ENCODE measurements around the gene UBR4. TPM values are rescaled to one million over a fixed set of nuclear protein-coding genes. Genes with fewer than 3 reads are reported as not detected.

The UBR4 gene
- total RNA-seq, 1 experiment from 2014 or later: 60.6 TPM

DNA sequence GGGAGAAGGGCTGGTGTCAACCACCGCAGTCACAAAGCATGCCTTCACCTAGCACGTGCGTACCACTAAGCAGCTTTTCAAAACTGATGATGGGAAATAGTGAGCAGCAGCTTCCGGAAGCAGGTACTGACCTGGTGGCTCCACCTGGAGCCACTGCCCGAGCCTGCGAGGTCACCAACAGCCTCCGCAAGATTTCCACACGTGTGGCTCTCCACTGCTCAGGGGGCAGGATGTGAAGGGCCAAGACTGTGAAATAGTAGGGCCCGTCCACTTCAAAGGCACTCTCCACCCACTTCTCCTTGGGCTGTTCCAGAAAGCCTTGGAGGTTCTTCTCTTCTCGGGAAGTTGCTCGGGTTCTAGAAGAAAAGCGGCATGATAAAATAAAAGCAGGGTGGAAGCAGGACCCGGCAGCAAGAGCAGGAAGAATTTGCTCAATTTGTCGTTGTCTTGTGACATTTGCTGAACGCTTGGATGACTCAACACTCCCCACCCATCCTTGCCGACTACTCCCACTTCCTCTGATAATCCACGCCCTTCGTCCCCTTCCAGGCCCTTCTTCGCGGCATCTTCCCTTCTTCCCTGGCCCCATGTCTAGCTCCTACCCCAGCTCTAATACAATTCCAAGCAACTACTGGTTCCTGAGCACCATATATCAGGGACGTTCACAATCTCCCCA, 128.7 kb downstream of the UBR4 start:
- Histone ChIP-seq H3K4me1 (replicated peaks) (peaks cover 20% of the 10 kb centered on the region), H3K9me3 (replicated peaks) (no peaks in the 10 kb centered on the region), H3K36me3 (peaks cover 98% of the 10 kb centered on the region), H3K27me3 (replicated peaks) (no peaks in the 10 kb centered on the region), H3K4me3 (peak overlapping the region; percentile 5), H3K27ac (peak overlapping the region; percentile 71)
- DNase-seq (ENCODE audit: low read depth in 1 of 2, low spot score in 2 of 2): no peak

DNA sequence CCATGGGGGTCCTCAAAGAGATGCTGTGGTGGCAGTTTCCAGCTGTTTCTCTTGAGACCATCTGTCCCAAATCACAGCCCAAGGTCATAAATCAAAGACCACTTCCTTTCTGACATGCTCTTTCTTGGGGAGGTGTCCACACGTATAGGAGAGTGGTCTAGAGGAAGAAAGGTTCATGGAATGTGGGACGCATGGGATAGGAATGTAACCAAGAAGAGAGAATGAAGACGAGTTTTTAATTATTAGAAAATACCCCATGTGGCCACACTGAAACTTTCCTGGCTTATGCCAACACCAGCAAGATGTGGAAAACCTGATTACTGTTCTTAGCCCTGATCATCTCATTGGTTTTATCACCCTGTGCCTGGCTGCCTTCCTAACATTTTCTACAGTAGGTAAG, 129.3 kb downstream of the UBR4 start:
- Histone ChIP-seq H3K9me3 (replicated peaks) (no peaks in the 10 kb centered on the region), H3K4me3 (peak overlapping the region; percentile 5), H3K27ac (peak overlapping the region; percentile 71), H3K4me1 (replicated peaks) (peaks cover 20% of the 10 kb centered on the region), H3K27me3 (replicated peaks) (no peaks in the 10 kb centered on the region), H3K36me3 (peaks cover 100% of the 10 kb centered on the region)
- DNase-seq (ENCODE audit: low read depth in 1 of 2, low spot score in 2 of 2): peak in 1 of 2 experiments; percentile 43

DNA sequence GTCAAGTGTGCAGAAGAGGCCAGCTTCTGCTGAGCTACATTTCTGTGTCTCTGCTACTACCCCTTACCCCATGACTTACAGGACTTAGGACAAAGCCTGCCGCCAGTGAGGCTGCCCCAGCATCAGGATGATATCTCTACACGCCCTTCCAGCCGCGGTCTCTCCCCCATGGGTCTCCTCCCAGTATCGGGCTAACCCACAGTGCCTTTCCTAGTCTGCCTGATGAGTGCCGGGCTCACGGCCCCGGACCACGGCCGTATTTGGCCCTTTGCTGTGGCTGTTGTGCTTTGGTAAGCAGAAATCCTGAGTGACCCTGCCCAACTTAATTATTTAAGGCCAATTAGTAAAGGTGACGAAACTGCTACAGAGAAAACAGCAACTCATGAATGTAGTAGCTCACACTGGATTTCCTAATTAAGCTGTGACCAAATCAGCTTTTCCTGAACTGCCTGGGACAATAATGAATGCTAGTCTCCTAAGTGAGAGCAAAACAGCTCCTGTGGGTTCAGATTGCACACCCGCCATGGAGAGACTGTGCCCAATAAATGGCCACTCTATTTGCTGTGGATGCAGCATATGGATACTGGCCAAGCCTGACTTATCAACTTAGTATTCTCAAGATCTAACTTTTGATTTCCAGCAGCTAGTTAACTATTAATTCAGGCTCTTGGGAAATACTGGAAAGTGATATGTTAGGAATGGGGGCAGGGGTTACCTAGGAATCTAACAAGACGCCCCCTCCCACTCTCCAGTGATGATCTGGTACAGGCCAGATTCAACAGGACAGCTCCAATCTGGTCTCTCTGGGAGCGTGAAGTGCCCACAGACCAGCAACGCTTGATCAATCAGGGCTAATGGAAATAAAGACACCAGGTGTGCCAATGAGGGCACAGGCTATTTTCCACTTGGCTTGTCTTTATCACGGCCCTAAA, 130.3 kb downstream of the UBR4 start:
- H3K36me3 ChIP-seq: peaks cover 100% of the 10 kb centered on the region
- DNase-seq (ENCODE audit: low read depth in 1 of 2, low spot score in 2 of 2): no peak
- peaks cover 20% of the 10 kb centered on the region for H3K4me1 ChIP-seq (replicated peaks)
- H3K4me3 ChIP-seq: no peak overlapping the region
- peak overlapping the region; percentile 71 for H3K27ac ChIP-seq
- H3K27me3 ChIP-seq (replicated peaks): no peaks in the 10 kb centered on the region
- no peaks in the 10 kb centered on the region for H3K9me3 ChIP-seq (replicated peaks)

DNA sequence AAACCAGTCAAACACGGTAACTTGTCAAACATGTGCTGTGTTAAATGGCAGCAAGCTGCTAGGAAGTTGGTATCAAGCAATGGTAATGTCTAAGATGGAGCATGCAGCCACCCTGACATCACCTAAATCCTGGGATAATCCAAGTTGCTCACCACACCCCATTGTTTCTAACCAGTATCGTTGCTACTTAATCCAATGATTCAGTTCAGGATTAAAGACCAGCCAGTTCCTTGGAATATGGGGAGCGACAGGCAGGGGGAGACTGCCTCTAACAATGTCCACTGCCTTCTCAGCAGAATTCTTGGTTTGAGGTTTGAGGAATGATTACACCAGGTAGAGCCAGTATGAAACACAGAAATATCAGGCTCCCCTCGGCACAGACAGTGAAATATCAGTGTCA, 131.5 kb downstream of the UBR4 start:
- Histone ChIP-seq H3K9me3 (replicated peaks) (no peaks in the 10 kb centered on the region), H3K4me1 (replicated peaks) (peaks cover 20% of the 10 kb centered on the region), H3K36me3 (peaks cover 100% of the 10 kb centered on the region), H3K4me3 (no peak overlapping the region), H3K27ac (no peak overlapping the region), H3K27me3 (replicated peaks) (no peaks in the 10 kb centered on the region)
- DNase-seq (ENCODE audit: low read depth in 1 of 2, low spot score in 2 of 2): no peak

DNA sequence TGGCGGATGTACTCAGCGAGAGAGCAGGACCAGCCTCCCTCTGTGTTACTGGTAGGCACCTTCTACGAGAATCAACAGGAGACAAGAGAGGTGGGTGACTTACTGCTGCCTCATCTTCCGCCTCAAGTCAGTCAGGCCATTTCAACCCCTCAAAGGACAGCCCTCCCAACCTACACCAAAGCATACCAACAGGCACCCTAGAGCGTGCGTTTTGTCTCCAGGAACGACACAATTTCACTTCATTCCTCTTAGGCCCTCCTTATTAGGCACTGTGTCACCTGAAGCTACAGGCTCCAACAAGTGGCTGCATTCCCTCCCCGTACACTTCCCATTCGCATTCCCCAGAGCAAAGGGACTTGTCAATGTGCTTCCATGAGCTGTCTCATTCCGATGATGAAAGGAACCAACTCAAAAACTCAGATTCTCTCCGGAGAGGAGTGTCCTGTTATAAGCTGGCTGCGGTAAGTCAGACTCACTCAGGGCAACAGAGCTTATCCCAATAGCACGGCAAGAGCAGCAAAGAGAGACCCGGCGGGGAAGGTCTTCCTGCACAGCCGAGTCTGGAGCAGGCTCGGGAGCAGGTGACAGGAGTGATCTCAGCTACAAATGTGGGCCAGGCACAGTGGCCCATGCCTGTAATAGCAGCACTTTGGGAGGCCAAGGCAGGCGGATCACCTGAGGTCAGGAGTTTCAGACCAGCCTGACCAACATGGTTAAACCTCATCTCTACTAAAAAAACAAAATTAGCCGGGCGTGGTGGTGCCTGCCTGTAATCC, 133.0 kb downstream of the UBR4 start:
- peaks cover 19% of the 10 kb centered on the region for H3K4me1 ChIP-seq (replicated peaks)
- H3K27me3 ChIP-seq (replicated peaks): no peaks in the 10 kb centered on the region
- no peak overlapping the region for H3K27ac ChIP-seq
- no peak overlapping the region for H3K4me3 ChIP-seq
- DNase-seq (ENCODE audit: low read depth in 1 of 2, low spot score in 2 of 2): no peak
- H3K36me3 ChIP-seq: peaks cover 96% of the 10 kb centered on the region
- H3K9me3 ChIP-seq (replicated peaks): no peaks in the 10 kb centered on the region

DNA sequence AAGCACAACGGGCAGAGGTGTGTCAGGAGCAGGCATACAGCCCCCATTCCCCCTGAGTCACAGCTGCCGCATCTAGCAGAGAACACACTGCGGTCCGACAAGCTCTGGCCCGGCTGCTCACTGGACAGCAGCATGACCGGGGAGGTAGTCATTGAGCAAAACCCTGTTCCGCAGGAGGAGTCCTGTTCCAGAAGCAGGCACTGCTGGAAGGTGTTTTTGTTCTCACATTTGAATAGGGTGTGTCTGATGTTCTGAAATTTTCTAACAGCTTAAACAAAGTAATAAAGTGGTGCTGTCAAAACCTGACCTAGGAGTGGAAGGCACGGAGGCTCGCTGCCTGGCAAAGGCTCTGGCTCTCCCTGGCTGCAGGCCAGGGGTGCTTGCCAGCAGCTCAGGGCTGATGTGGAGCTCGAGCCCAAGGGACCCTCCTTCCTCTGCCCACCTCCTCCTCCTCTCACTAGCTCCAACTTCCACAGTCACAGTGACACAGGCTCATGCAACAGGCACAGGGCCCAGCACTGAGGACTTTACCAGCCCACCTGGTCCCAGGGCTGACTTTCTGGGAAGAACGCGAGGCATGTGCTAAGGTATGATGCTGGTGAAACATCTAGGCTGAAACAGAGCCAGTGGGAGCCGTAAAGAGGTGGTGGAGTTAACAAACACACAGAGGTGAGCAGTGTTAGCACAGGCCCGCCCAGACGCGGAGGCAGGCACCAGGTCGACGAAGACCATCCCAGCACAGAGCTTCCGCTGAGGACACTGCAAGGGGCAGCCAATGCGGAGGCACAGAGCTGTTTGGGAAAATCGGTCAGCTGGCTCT, 135.0 kb downstream of the UBR4 start:
- H3K27ac ChIP-seq: no peak overlapping the region
- peaks cover 77% of the 10 kb centered on the region for H3K36me3 ChIP-seq
- no peak overlapping the region for H3K4me3 ChIP-seq
- peaks cover 6% of the 10 kb centered on the region for H3K4me1 ChIP-seq (replicated peaks)
- no peaks in the 10 kb centered on the region for H3K27me3 ChIP-seq (replicated peaks)
- no peak for DNase-seq (ENCODE audit: low read depth in 1 of 2, low spot score in 2 of 2)
- H3K9me3 ChIP-seq (replicated peaks): no peaks in the 10 kb centered on the region

DNA sequence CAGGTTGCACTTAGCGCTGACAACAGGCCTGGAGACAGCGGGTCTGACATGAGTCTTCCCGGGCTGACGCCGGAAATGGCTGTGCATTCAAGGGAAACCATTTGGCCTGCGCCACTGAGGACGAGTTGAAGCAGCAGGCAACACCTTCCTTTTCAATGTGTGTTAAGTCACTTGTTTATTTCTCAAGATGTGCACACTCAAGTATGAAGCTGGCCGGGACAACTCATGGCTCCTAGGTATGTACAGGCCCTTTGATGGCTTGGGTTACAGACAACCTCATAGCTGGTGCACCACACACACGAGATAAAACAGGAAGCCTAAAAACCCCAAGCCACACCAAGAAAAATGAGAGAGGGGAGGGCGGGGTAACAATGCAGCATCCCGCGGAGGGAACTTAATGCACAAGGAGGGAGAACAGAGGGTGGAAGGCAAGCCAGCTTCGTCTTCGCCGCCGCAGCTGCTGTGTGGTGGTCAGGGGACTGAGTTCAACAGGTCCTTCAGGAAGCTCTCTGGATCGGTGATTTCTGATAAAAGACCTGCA, 135.6 kb downstream of the UBR4 start:
- Histone ChIP-seq H3K27me3 (replicated peaks) (no peaks in the 10 kb centered on the region), H3K9me3 (replicated peaks) (no peaks in the 10 kb centered on the region), H3K4me3 (no peak overlapping the region), H3K27ac (no peak overlapping the region), H3K4me1 (replicated peaks) (peaks cover 6% of the 10 kb centered on the region), H3K36me3 (peaks cover 70% of the 10 kb centered on the region)
- DNase-seq (ENCODE audit: low read depth in 1 of 2, low spot score in 2 of 2): no peak

DNA sequence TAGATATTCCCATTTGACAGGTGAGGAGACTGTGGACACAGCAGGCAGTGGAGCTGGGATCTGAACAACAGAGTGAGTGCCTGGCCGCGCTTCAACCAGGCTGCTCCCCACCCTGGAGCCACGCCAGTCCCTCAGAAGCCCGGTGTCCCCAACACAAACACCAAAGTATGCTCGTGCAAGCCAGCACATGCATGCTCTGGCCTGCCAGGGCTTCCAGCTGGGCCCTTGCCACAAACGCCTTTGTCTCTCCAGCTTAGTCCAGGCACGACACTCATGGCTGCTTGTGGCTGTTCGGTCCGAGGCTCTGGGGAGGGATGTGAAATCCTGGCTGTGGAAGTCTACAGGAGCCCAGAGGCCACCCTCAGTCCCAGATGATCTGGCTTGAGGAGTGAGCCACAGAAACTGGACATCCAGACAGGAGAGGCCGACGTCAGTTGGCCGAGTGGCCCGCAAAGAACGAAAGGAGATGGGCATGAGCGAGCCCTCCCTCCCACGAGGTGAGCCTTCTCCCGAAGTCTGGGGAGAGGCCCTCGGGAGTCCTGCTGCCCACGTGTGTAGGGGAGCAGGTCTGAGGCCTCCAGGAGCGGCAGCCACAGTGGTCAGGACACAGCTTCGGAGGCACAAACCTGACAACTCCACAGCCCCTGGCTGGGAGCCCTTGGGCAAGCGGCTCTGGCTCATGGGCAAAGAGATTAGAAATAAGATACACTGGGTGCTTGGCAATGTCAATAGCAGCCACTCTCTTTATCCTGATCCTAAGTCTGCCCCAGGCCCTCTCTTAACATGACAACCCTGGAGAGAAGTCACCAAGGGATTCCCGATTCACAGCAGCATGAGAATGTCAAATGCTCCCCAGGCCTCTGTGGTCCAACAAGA, 136.5 kb downstream of the UBR4 start:
- DNase-seq (ENCODE audit: low read depth in 1 of 2, low spot score in 2 of 2): no peak
- Histone ChIP-seq H3K27me3 (replicated peaks) (no peaks in the 10 kb centered on the region), H3K36me3 (peaks cover 61% of the 10 kb centered on the region), H3K27ac (no peak overlapping the region), H3K4me3 (no peak overlapping the region), H3K9me3 (replicated peaks) (no peaks in the 10 kb centered on the region), H3K4me1 (replicated peaks) (peaks cover 6% of the 10 kb centered on the region)

DNA sequence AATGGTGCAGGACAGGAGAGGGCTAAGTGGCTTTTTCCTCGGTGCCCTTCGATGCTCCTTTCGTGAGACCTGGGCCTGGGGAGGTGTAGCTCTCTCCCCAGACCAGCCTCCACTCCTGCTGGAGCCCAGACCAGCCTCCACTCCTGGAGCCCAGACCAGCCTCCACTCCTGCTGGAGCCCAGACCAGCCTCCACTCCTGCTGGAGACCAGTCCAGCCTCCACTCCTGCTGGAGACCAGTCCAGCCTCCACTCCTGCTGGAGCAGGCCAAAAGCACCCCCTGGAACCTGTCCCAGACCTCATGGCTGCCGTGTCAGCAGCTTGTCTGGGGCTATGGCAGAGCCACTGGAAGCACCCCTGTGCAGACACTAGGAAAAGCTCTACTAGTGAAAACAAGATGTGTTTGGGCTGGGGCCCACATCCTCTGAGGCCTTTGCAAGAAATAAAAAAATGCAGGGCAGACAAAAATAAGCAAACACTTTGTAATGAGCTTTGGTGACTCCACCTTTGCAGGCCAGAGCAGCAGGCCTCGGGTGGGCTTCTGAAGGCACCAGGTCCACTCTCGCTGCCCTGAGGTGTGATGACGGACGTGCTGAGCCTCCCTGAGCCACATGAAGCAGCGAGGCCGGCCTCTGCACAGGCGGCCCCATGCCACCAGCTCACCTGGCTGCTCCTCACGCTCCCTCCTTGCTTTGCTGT, 137.6 kb downstream of the UBR4 start:
- Histone ChIP-seq H3K27ac (no peak overlapping the region), H3K9me3 (replicated peaks) (no peaks in the 10 kb centered on the region), H3K36me3 (peaks cover 50% of the 10 kb centered on the region), H3K4me3 (no peak overlapping the region), H3K27me3 (replicated peaks) (no peaks in the 10 kb centered on the region), H3K4me1 (replicated peaks) (peaks cover 6% of the 10 kb centered on the region)
- DNase-seq (ENCODE audit: low read depth in 1 of 2, low spot score in 2 of 2): no peak

DNA sequence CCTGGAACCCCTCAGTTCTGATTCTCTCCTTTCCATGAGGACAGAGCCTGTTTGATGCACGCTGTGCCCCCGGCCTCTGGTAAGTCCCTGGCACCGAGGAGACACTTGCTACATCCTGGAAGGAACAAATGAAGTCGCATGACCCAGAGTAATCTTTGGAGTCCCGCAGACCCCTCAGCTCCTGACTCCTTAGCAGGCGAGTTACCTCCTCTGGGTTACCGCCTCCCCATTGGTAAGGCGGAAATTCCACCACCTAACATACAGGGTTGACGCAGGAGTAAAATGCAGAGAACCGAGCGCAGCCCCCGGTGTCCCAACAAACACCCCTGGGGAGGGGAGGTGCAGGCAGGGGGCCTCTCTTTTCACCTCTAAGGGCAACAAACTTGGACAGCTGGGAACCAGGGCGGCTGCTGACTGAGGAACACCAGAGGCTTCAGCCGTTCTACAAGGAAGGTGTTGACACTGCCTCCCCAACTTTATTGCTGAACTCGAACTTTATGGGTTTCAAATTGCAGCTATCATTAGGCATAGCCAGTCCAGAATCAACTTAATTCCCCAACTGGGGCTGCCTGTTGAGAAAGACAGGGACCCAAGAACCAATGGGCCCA, 138.3 kb downstream of the UBR4 start:
- DNase-seq (ENCODE audit: low read depth in 1 of 2, low spot score in 2 of 2): no peak
- peaks cover 43% of the 10 kb centered on the region for H3K36me3 ChIP-seq
- H3K9me3 ChIP-seq (replicated peaks): no peaks in the 10 kb centered on the region
- H3K27me3 ChIP-seq (replicated peaks): no peaks in the 10 kb centered on the region
- peaks cover 6% of the 10 kb centered on the region for H3K4me1 ChIP-seq (replicated peaks)
- H3K27ac ChIP-seq: no peak overlapping the region
- no peak overlapping the region for H3K4me3 ChIP-seq

DNA sequence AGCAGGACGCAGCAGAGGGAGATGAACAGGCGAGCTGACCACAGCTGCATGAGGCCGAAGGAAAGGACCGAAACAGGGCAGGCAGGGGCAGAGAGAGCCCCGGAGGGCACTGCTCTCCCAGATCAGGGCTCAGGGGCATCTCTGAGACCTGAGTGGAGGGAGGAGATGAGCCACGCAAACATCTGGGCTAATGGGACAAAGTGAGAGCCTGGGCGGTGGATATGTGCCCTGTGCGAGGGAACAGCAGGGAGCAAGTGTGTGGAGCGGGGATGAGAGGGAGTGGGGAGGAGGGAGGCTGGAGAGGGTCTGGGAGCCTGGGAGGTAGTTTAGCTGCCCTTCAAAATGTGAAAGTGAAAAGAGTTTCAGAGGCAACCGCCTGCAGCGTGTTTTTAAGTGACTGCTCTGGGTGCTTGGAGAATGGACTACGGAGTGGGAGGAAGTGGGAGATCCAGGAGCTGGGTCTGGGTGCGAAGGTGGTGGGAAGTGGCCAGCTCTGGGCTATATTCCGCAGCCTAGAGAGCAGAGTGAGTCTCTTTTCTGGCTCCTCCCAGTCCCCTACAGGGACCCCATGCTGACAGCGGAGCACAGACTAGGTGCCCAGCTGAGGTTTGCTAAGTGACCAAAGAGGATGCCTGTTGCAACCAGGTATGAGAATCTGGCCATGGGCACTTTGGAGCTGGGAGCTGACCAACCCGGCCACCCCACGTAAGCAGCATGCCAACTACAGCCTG, 139.0 kb downstream of the UBR4 start:
- DNase-seq (ENCODE audit: low read depth in 1 of 2, low spot score in 2 of 2): no peak
- no peaks in the 10 kb centered on the region for H3K9me3 ChIP-seq (replicated peaks)
- H3K4me1 ChIP-seq (replicated peaks): peaks cover 6% of the 10 kb centered on the region
- no peak overlapping the region for H3K27ac ChIP-seq
- H3K36me3 ChIP-seq: peaks cover 36% of the 10 kb centered on the region
- H3K4me3 ChIP-seq: peak overlapping the region; percentile 19
- no peaks in the 10 kb centered on the region for H3K27me3 ChIP-seq (replicated peaks)
